ENCODE results near the gene ZSWIM9.

Gene ZSWIM9

GRCh38 chr19:48169939-48170803 is at the start of gene ZSWIM9, which contains the start of gene LIG1:
Gene ZSWIM9 (plus strand): TSS chr19:48170680. CDS start chr19:48171803, 1,123 bp downstream.
Gene LIG1 (minus strand): TSS chr19:48170344. CDS start chr19:48165566, 4,778 bp downstream.
- peak; percentile 84 to 89 (median 86) for DNase-seq (ENCODE audit: low read depth in 2 of 3, low spot score in 1 of 3)

GRCh38 chr19:48121066-48121465 is 49.4 kb upstream of the ZSWIM9 start:
- no peak for DNase-seq (ENCODE audit: low read depth in 2 of 3, low spot score in 1 of 3)

- no peak for DNase-seq (ENCODE audit: low read depth in 2 of 3, low spot score in 1 of 3)
Observed at GRCh38 chr19:48121909-48122371, 48.5 kb upstream of the ZSWIM9 start.

- DNase-seq (ENCODE audit: low read depth in 2 of 3, low spot score in 1 of 3): no peak
Observed at GRCh38 chr19:48122421-48122820, 48.1 kb upstream of the ZSWIM9 start.

GRCh38 chr19:48123907-48124651 is 46.4 kb upstream of the ZSWIM9 start:
- DNase-seq (ENCODE audit: low read depth in 2 of 3, low spot score in 1 of 3): peak; percentile 33 to 55 (median 43)

GRCh38 chr19:48127561-48127960 is 42.9 kb upstream of the ZSWIM9 start:
- DNase-seq (ENCODE audit: low read depth in 2 of 3, low spot score in 1 of 3): no peak

- no peak for DNase-seq (ENCODE audit: low read depth in 2 of 3, low spot score in 1 of 3)
Observed at GRCh38 chr19:48133094-48133493, 37.4 kb upstream of the ZSWIM9 start.

- DNase-seq (ENCODE audit: low read depth in 2 of 3, low spot score in 1 of 3): peak; percentile 7 to 19 (median 7)
Observed at GRCh38 chr19:48135411-48135810, 35.1 kb upstream of the ZSWIM9 start.

GRCh38 chr19:48136547-48136946 is 33.9 kb upstream of the ZSWIM9 start:
- DNase-seq (ENCODE audit: low read depth in 2 of 3, low spot score in 1 of 3): no peak

- DNase-seq (ENCODE audit: low read depth in 2 of 3, low spot score in 1 of 3): no peak
Observed at GRCh38 chr19:48137411-48137810, 33.1 kb upstream of the ZSWIM9 start.

- no peak for DNase-seq (ENCODE audit: low read depth in 2 of 3, low spot score in 1 of 3)
Observed at GRCh38 chr19:48139053-48139452, 31.4 kb upstream of the ZSWIM9 start.

GRCh38 chr19:48147597-48148175 is 22.8 kb upstream of the ZSWIM9 start:
- no peak for DNase-seq (ENCODE audit: low read depth in 2 of 3, low spot score in 1 of 3)

GRCh38 chr19:48148576-48148975 is 21.9 kb upstream of the ZSWIM9 start:
- no peak for DNase-seq (ENCODE audit: low read depth in 2 of 3, low spot score in 1 of 3)

GRCh38 chr19:48149430-48149829 is 21.1 kb upstream of the ZSWIM9 start:
- DNase-seq (ENCODE audit: low read depth in 2 of 3, low spot score in 1 of 3): no peak

GRCh38 chr19:48152551-48152950 is 17.9 kb upstream of the ZSWIM9 start:
- DNase-seq (ENCODE audit: low read depth in 2 of 3, low spot score in 1 of 3): peak; percentile 35 to 60 (median 42)

GRCh38 chr19:48154003-48154402 is 16.5 kb upstream of the ZSWIM9 start:
- no peak for DNase-seq (ENCODE audit: low read depth in 2 of 3, low spot score in 1 of 3)

- no peak for DNase-seq (ENCODE audit: low read depth in 2 of 3, low spot score in 1 of 3)
Observed at GRCh38 chr19:48158210-48158790, 12.2 kb upstream of the ZSWIM9 start.

- no peak for DNase-seq (ENCODE audit: low read depth in 2 of 3, low spot score in 1 of 3)
Observed at GRCh38 chr19:48168689-48169088, 1.8 kb upstream of the ZSWIM9 start.

- DNase-seq (ENCODE audit: low read depth in 2 of 3, low spot score in 1 of 3): peak; percentile 85 to 95 (median 85)
Observed at GRCh38 chr19:48169578-48169938, 922 bp upstream of the ZSWIM9 start.

- DNase-seq (ENCODE audit: low read depth in 2 of 3, low spot score in 1 of 3): no peak
Observed at GRCh38 chr19:48170817-48171347, 402 bp downstream of the ZSWIM9 start.

- no peak for DNase-seq (ENCODE audit: low read depth in 2 of 3, low spot score in 1 of 3)
Observed at GRCh38 chr19:48171710-48172109, 1.2 kb downstream of the ZSWIM9 start.

Data from stimulated activated CD4-positive, alpha-beta T cell treated with anti-CD3 and anti-CD28 coated beads, Interleukin-12 subunit alpha, Interleukin-12 subunit beta, amount 100 ng/mL, for 48 hours (primary cell).